Astrocyte of the spinal cord (primary cell): ENCODE measurements around the gene KIAA0513.

Experiments used
- DNase-seq: peaks from one replicate; pipeline ENCODE4 v3.0.0; 2011; ENCODE audit warnings: low read depth, low spot score
- H3K4me3 ChIP-seq: 2 replicates; pipeline ENCODE4 v1.5.1; 2011; ENCODE audit warnings: low read depth, mild to moderate bottlenecking, low read length, moderate library complexity
- in situ Hi-C: cut with HindIII; loops from 2 replicates; pipeline ENCODE4 v1.10.0; 2017; ENCODE audit warnings: low sequenced_read_pairs
- TF ChIP-seq, protein P1 (sequence below): IDR thresholded peaks from 2 replicates; pipeline ENCODE4 v1.5.1; 2012; ENCODE audit warnings: low read depth, mild to moderate bottlenecking, low read length, inconsistent platforms

KIAA0513 gene

GRCh38 chr16:85077039-85077438 is 49.4 kb downstream of the KIAA0513 start:
- no peak for DNase-seq
- in situ Hi-C loops: no loop called here

GRCh38 chr16:85077576-85078125 is 50.1 kb downstream of the KIAA0513 start:
- TF ChIP-seq, protein P1, sequence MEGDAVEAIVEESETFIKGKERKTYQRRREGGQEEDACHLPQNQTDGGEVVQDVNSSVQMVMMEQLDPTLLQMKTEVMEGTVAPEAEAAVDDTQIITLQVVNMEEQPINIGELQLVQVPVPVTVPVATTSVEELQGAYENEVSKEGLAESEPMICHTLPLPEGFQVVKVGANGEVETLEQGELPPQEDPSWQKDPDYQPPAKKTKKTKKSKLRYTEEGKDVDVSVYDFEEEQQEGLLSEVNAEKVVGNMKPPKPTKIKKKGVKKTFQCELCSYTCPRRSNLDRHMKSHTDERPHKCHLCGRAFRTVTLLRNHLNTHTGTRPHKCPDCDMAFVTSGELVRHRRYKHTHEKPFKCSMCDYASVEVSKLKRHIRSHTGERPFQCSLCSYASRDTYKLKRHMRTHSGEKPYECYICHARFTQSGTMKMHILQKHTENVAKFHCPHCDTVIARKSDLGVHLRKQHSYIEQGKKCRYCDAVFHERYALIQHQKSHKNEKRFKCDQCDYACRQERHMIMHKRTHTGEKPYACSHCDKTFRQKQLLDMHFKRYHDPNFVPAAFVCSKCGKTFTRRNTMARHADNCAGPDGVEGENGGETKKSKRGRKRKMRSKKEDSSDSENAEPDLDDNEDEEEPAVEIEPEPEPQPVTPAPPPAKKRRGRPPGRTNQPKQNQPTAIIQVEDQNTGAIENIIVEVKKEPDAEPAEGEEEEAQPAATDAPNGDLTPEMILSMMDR: no peak
- H3K4me3 ChIP-seq: no peak overlapping the region
- no peak for DNase-seq
- in situ Hi-C loops: no loop called here

More at GRCh38 chr16:85077039-85077438, 49.4 kb downstream of the KIAA0513 start:
- H3K4me3 ChIP-seq: no peak overlapping the region
- TF ChIP-seq, protein P1: no peak

- no peak for DNase-seq
- TF ChIP-seq, protein P1: no peak
- in situ Hi-C loops: no loop called here
- no peak overlapping the region for H3K4me3 ChIP-seq
These were observed 50.6 kb downstream of the KIAA0513 start for GRCh38 chr16:85078226-85078625.

DNA sequence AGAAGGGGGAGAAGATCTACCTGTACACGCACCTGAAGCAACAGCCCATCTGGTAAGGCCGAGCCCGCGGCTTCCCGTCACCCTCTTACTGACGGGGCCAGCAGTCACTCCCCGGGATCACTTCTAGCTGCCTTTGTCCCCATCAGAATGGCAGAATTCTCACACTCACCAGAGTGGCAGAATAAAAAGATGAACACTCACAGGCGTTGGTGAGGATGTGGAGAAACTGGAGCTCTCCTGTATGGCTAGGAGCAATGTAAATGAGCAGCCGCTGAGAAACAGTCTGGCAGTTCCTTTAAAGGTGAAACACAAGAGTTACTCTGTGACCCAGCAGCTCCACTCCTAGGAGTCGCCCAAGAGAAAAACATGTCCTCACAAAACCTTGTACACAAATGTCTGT is 51.4 kb downstream of the KIAA0513 start:
- H3K4me3 ChIP-seq: no peak overlapping the region
- TF ChIP-seq, protein P1: no peak
- DNase-seq: no peak
- in situ Hi-C loops: no loop called here

- in situ Hi-C loops: no loop called here
- DNase-seq: no peak
- TF ChIP-seq, protein P1: no peak
- H3K4me3 ChIP-seq: no peak overlapping the region
These were observed 52.4 kb downstream of the KIAA0513 start for GRCh38 chr16:85079785-85080570.

GRCh38 chr16:85081038-85081437 is 53.4 kb downstream of the KIAA0513 start:
- H3K4me3 ChIP-seq: no peak overlapping the region
- TF ChIP-seq, protein P1: no peak
- in situ Hi-C loops: no loop called here
- no peak for DNase-seq
